Endothelial cell (in vitro differentiated cells): Measurements from ENCODE around the gene NFATC2. TPM values are rescaled to one million over a fixed set of nuclear protein-coding genes. Genes with fewer than 3 reads are reported as not detected.

Experiments
- DNase-seq: peaks from one replicate; pipeline ENCODE4 v3.0.0; 2021; ENCODE audit warnings: low spot score
- H3K27ac Mint-ChIP-seq: one replicate; pipeline ENCODE4 v1.8.0; 2021; ENCODE audit warnings: mixed read lengths, inconsistent platforms; ENCODE audit not compliant: unreplicated experiment
- H3K27me3 Mint-ChIP-seq: one replicate; pipeline ENCODE4 v1.8.0; 2021; ENCODE audit warnings: mild to moderate bottlenecking, moderate library complexity, mixed read lengths, inconsistent platforms; ENCODE audit not compliant: unreplicated experiment
- H3K36me3 Mint-ChIP-seq: one replicate; pipeline ENCODE4 v1.8.0; 2021; ENCODE audit warnings: mild to moderate bottlenecking, low read depth, mixed read lengths, inconsistent platforms; ENCODE audit not compliant: unreplicated experiment
- H3K4me1 Mint-ChIP-seq: one replicate; pipeline ENCODE4 v1.8.0; 2021; ENCODE audit warnings: mild to moderate bottlenecking, mixed read lengths, inconsistent platforms; ENCODE audit not compliant: unreplicated experiment
- H3K4me3 Mint-ChIP-seq: one replicate; pipeline ENCODE4 v1.8.0; 2021; ENCODE audit warnings: mild to moderate bottlenecking, mixed read lengths, inconsistent platforms; ENCODE audit not compliant: unreplicated experiment
- H3K9me3 Mint-ChIP-seq: one replicate; pipeline ENCODE4 v1.8.0; 2021; ENCODE audit warnings: mixed read lengths, inconsistent platforms; ENCODE audit not compliant: unreplicated experiment
- total RNA-seq: library from RNA; stranded (reverse); fragmentation: NEBNext Ultra II Directional; extraction: Animal tissue kit (Norgen Biotek cat#: 25700); gene quantifications from one replicate; pipeline ENCODE4 v1.2.1, GENCODE V29; 2021; ENCODE audit not compliant: unreplicated experiment
- TF ChIP-seq, protein P1 (sequence below): fragments of 200-600 bp; sonication (generic); IDR thresholded peaks from one replicate; pipeline ENCODE4 v1.5.0; 2021; ENCODE audit warnings: antibody characterized with exemption; ENCODE audit not compliant: unreplicated experiment

NFATC2 gene
- total RNA-seq, 1 donor from 2014 or later, result 3.5 TPM

GRCh38 chr20:51398552-51398951 lies 144.0 kb downstream of the NFATC2 start:
- no peak overlapping the region for H3K27ac Mint-ChIP-seq
- TF ChIP-seq, protein P1, sequence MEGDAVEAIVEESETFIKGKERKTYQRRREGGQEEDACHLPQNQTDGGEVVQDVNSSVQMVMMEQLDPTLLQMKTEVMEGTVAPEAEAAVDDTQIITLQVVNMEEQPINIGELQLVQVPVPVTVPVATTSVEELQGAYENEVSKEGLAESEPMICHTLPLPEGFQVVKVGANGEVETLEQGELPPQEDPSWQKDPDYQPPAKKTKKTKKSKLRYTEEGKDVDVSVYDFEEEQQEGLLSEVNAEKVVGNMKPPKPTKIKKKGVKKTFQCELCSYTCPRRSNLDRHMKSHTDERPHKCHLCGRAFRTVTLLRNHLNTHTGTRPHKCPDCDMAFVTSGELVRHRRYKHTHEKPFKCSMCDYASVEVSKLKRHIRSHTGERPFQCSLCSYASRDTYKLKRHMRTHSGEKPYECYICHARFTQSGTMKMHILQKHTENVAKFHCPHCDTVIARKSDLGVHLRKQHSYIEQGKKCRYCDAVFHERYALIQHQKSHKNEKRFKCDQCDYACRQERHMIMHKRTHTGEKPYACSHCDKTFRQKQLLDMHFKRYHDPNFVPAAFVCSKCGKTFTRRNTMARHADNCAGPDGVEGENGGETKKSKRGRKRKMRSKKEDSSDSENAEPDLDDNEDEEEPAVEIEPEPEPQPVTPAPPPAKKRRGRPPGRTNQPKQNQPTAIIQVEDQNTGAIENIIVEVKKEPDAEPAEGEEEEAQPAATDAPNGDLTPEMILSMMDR, result no peak
- peaks cover 31% of the 10 kb centered on the region for H3K4me1 Mint-ChIP-seq
- H3K4me3 Mint-ChIP-seq, result no peak overlapping the region
- peaks cover 6% of the 10 kb centered on the region for H3K27me3 Mint-ChIP-seq
- no peaks in the 10 kb centered on the region for H3K9me3 Mint-ChIP-seq
- no peak for DNase-seq
- no peaks in the 10 kb centered on the region for H3K36me3 Mint-ChIP-seq

GRCh38 chr20:51398083-51398482 lies 144.4 kb downstream of the NFATC2 start:
- Mint-ChIP-seq H3K9me3 (no peaks in the 10 kb centered on the region), H3K4me1 (peaks cover 35% of the 10 kb centered on the region), H3K4me3 (no peak overlapping the region), H3K27me3 (peaks cover 6% of the 10 kb centered on the region), H3K27ac (no peak overlapping the region), H3K36me3 (no peaks in the 10 kb centered on the region)
- TF ChIP-seq, protein P1, result no peak
- no peak for DNase-seq

DNA sequence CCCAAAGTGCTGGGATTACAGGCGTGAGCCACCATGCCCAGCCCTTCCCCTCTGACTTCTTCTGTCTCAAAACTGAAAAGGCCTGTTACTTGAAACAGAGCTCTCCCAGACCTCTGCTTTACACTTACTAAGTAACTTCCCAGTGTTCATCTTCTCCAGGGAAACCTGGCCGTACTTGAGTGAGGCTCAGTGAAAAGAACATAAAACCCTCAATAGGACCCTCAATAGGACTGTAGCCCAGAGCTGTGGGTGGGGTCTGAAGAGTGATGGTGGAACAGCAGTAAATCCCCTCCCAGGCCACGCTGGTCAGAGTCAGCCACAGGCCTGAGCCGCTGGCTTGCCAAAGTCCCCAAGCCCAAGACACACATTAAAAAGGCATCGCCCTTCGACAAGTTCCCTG lies 145.4 kb downstream of the NFATC2 start:
- no peak overlapping the region for H3K27ac Mint-ChIP-seq
- peaks cover 4% of the 10 kb centered on the region for H3K27me3 Mint-ChIP-seq
- no peak for DNase-seq
- H3K4me1 Mint-ChIP-seq, result peaks cover 41% of the 10 kb centered on the region
- H3K4me3 Mint-ChIP-seq, result no peak overlapping the region
- no peaks in the 10 kb centered on the region for H3K36me3 Mint-ChIP-seq
- no peaks in the 10 kb centered on the region for H3K9me3 Mint-ChIP-seq
- TF ChIP-seq, protein P1, result no peak

GRCh38 chr20:51396365-51396909 lies 146.1 kb downstream of the NFATC2 start:
- Mint-ChIP-seq H3K9me3 (no peaks in the 10 kb centered on the region), H3K27me3 (peaks cover 4% of the 10 kb centered on the region), H3K36me3 (no peaks in the 10 kb centered on the region), H3K27ac (no peak overlapping the region), H3K4me1 (peaks cover 39% of the 10 kb centered on the region), H3K4me3 (no peak overlapping the region)
- TF ChIP-seq, protein P1, result no peak
- DNase-seq, result no peak

GRCh38 chr20:51394706-51395105 lies 147.8 kb downstream of the NFATC2 start:
- Mint-ChIP-seq H3K9me3 (no peaks in the 10 kb centered on the region), H3K36me3 (no peaks in the 10 kb centered on the region), H3K4me3 (no peak overlapping the region), H3K27ac (no peak overlapping the region), H3K4me1 (peaks cover 54% of the 10 kb centered on the region), H3K27me3 (peaks cover 4% of the 10 kb centered on the region)
- DNase-seq, result no peak
- TF ChIP-seq, protein P1, result no peak
